Endothelial cell of umbilical vein (primary cell): Measurements from ENCODE around the gene ARL8B. TPM values are rescaled to one million over a fixed set of nuclear protein-coding genes. Genes with fewer than 3 reads are reported as not detected.
A peak's percentile ranks its signal among the peaks of the same experiment; 100 is the strongest.

Experiments
- BruUV-seq: library from RNA; stranded (reverse); fragments of 400-500 nt; replicated peaks from 2 replicates; lab custom pipeline; 2021; lab: Mats Ljungman, UMichigan
- CTCF ChIA-PET: fragments of 300-600, 350-600 bp; sonication (Branson Sonifier 250); formaldehyde crosslinking; loops from one replicate; lab custom pipeline; 2021; ENCODE audit warnings: antibody characterized with exemption, inconsistent platforms; lab: Charles Lee
- POLR2A ChIA-PET: fragments of 300-600, 350-600 bp; sonication (Branson Sonifier 250); formaldehyde crosslinking; loops from one replicate; lab custom pipeline; 2021; ENCODE audit warnings: antibody characterized with exemption, inconsistent platforms; lab: Charles Lee
- DNase-seq: peaks from one replicate; pipeline ENCODE4 v3.0.0-alpha.2; 2011; ENCODE audit warnings: low read depth, low spot score
- FAIRE-seq: peaks from 2 replicates; lab custom pipeline; 2011; peaks lifted over from hg19 to GRCh38; lab: Jason Lieb, UNC
- H2AFZ ChIP-seq: 2 replicates; pipeline ENCODE4 v1.6.0; 2012; ENCODE audit warnings: low read depth, low read length, control low read depth, inconsistent platforms
- H3K27ac ChIP-seq: 2 replicates; pipeline ENCODE4 v1.5.1; 2011; ENCODE audit warnings: low read depth, mild to moderate bottlenecking, control low read depth, low read length, moderate library complexity; ENCODE audit not compliant: insufficient read depth
- H3K27me3 ChIP-seq, 2 experiments: 2 replicates each; pipeline versions ENCODE4 v1.6.0 to v1.6.1; 2011; ENCODE audit warnings: low read length in 2 of 2, mixed read lengths in 1 of 2; ENCODE audit not compliant: control insufficient read depth in 2 of 2, insufficient read depth in 2 of 2
- H3K36me3 ChIP-seq, 2 experiments: 2 replicates in 1 of 2; 3 replicates in 1 of 2; pipeline ENCODE4 v1.5.1; 2011; ENCODE audit warnings: low read length in 2 of 2, mild to moderate bottlenecking in 1 of 2, moderate library complexity in 1 of 2; ENCODE audit not compliant: control insufficient read depth in 2 of 2, insufficient read depth in 2 of 2; ENCODE audit errors: extremely low read depth in 1 of 2
- H3K4me1 ChIP-seq: 3 replicates; pipeline ENCODE4 v1.5.1; 2011; ENCODE audit warnings: mild to moderate bottlenecking, low read length; ENCODE audit not compliant: control insufficient read depth, insufficient read depth; ENCODE audit errors: extremely low read depth
- H3K4me2 ChIP-seq: 2 replicates; pipeline ENCODE4 v1.6.1; 2011; ENCODE audit warnings: low read length, control low read depth, mixed read lengths; ENCODE audit not compliant: insufficient read depth
- H3K4me3 ChIP-seq, 3 experiments: fragments of 200-600 bp in 1 of 3; sonication (generic), shearing (Covaris generic) in 1 of 3; replicated peaks in 1 of 3; 2 replicates each; pipeline ENCODE4 v1.5.1; 2011 to 2016; ENCODE audit warnings: control low read depth in 3 of 3, low read length in 3 of 3, mild to moderate bottlenecking in 2 of 3, inconsistent platforms in 1 of 3, low read depth in 1 of 3, moderate library complexity in 1 of 3; ENCODE audit not compliant: insufficient read depth in 1 of 3
- H3K79me2 ChIP-seq: 2 replicates; pipeline ENCODE4 v1.6.0; 2012; ENCODE audit warnings: low read length, inconsistent platforms; ENCODE audit not compliant: control insufficient read depth, insufficient read depth
- H3K9ac ChIP-seq: replicated peaks from 2 replicates; pipeline ENCODE3; 2011; ENCODE audit warnings: low read length, control low read depth; ENCODE audit not compliant: insufficient read depth; ENCODE audit errors: extremely low read depth
- H3K9me1 ChIP-seq: replicated peaks from 3 replicates; pipeline ENCODE4 v1.6.0; 2011; ENCODE audit warnings: mild to moderate bottlenecking, low read length; ENCODE audit not compliant: control insufficient read depth, insufficient read depth; ENCODE audit errors: extremely low read depth
- H3K9me3 ChIP-seq: replicated peaks from 2 replicates; pipeline ENCODE4 v1.5.1; 2012; ENCODE audit warnings: low read length, inconsistent platforms; ENCODE audit not compliant: control insufficient read depth, insufficient read depth
- H4K20me1 ChIP-seq: replicated peaks from 2 replicates; pipeline ENCODE3; 2011; ENCODE audit warnings: mild to moderate bottlenecking, low read length; ENCODE audit not compliant: control insufficient read depth, insufficient read depth; ENCODE audit errors: extremely low read depth
- EZH2 ChIP-seq: IDR thresholded peaks from 2 replicates; pipeline ENCODE4 v1.6.1; 2012; ENCODE audit warnings: borderline replicate concordance, low read depth, mild to moderate bottlenecking, moderate library complexity, low read length, inconsistent platforms; ENCODE audit not compliant: severe bottlenecking
- GATA2 ChIP-seq: IDR thresholded peaks from 2 replicates; pipeline ENCODE4 v1.7.0; 2011; ENCODE audit warnings: low read depth, mild to moderate bottlenecking, moderate library complexity, mixed read lengths, low read length; ENCODE audit not compliant: insufficient read length, insufficient read depth
- JUN ChIP-seq: IDR thresholded peaks from 2 replicates; pipeline ENCODE4 v1.6.1; 2011; ENCODE audit warnings: borderline replicate concordance, low read depth; ENCODE audit not compliant: insufficient read length, insufficient read depth
- MYC ChIP-seq: IDR thresholded peaks from one replicate; pipeline ENCODE4 v1.6.1; 2011; ENCODE audit warnings: mild to moderate bottlenecking, low read depth, low read length
- POLR2AphosphoS5 ChIP-seq: IDR thresholded peaks from 2 replicates; pipeline ENCODE4 v1.6.1; 2012; ENCODE audit warnings: low read depth, mild to moderate bottlenecking, control low read depth, low read length, moderate library complexity; ENCODE audit not compliant: insufficient read depth
- dilution Hi-C: fragments of 300-500 bp; cut with MboI; formaldehyde crosslinking; loops from one replicate; pipeline ENCODE4 v1.15.0; 2019; ENCODE audit warnings: low sequenced_read_pairs; ENCODE audit not compliant: extremely low pct_ligation_motif_present
- intact Hi-C: fragments of 100-400 bp; cut with micrococcal nuclease; formaldehyde crosslinking; loops from one replicate; pipeline ENCODE4 v1.10.0; 2022
- polyA plus RNA-seq, 4 experiments: library from polyadenylated mRNA; depleted of rRNA in 3 of 4; stranded (reverse) in 3 of 4; unstranded in 1 of 4; fragments of >200 nt; gene quantifications; 2 replicates each; pipeline versions ENCODE4 v1.2.1 to v1.2.3, GENCODE V29; 2011 to 2012; ENCODE audit warnings: missing spikeins in 1 of 4
- total RNA-seq: library from RNA; stranded (reverse); gene quantifications from 2 replicates; pipeline ENCODE4 v1.2.3, GENCODE V29; 2021

The ARL8B gene
- total and polyA plus RNA-seq, 2 donors (not counting 3 experiments of a cell fraction or from before 2014, with no cell fraction given), result 32.1 to 58.2 TPM

DNA sequence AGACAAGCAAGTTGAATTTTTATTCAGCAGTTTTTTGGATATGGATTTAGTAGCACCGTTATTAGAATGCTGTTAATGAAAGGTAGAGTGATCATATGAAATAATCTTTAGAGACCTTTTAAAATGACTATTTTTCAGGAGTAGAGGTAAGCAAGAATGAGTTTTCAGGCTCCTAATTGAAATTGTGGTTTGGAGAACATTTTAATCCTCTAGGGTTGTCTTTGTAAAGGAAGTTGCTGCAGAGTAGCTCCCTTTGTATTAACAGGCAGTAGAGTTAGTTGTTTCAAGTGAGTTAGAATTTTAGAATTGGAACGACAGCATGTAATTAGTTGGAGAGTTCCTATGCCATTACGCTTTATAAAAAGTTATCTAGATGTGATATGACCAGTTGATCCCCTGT, 38.2 kb downstream of the ARL8B start:
- H3K27ac ChIP-seq, result no peak overlapping the region
- no peak for DNase-seq
- intact Hi-C loops, result no loop called here
- dilution Hi-C loops, result no loop called here
- BruUV-seq, result no TSS peak
- POLR2A ChIA-PET, result no interaction called here
- TF ChIP-seq POLR2AphosphoS5, result no peak
- TF ChIP-seq GATA2, result no peak
- TF ChIP-seq JUN, result no peak
- no peak for TF ChIP-seq EZH2
- no peak for TF ChIP-seq MYC
- H3K79me2 ChIP-seq, result peaks cover 90% of the 10 kb centered on the region
- H3K9ac ChIP-seq, result no peak overlapping the region
- H3K4me1 ChIP-seq, result peaks cover 8% of the 10 kb centered on the region
- no peak for FAIRE-seq
- H3K4me2 ChIP-seq, result no peak overlapping the region
- no peak overlapping the region for H3K4me3 ChIP-seq
- no peak overlapping the region for H2AFZ ChIP-seq
- no peaks in the 10 kb centered on the region for H3K9me1 ChIP-seq
- no peaks in the 10 kb centered on the region for H3K36me3 ChIP-seq
- H4K20me1 ChIP-seq, result peaks cover 12% of the 10 kb centered on the region
- H3K9me3 ChIP-seq, result no peaks in the 10 kb centered on the region
- CTCF ChIA-PET, result interaction anchor here (0.6 to 1.6 kb wide), 3 partner anchors 12 to 23 kb away, joined by 3 to 4 read pairs (median 3); no protein-coding TSS in a partner anchor
- H3K27me3 ChIP-seq, result no peaks in the 10 kb centered on the region

DNA sequence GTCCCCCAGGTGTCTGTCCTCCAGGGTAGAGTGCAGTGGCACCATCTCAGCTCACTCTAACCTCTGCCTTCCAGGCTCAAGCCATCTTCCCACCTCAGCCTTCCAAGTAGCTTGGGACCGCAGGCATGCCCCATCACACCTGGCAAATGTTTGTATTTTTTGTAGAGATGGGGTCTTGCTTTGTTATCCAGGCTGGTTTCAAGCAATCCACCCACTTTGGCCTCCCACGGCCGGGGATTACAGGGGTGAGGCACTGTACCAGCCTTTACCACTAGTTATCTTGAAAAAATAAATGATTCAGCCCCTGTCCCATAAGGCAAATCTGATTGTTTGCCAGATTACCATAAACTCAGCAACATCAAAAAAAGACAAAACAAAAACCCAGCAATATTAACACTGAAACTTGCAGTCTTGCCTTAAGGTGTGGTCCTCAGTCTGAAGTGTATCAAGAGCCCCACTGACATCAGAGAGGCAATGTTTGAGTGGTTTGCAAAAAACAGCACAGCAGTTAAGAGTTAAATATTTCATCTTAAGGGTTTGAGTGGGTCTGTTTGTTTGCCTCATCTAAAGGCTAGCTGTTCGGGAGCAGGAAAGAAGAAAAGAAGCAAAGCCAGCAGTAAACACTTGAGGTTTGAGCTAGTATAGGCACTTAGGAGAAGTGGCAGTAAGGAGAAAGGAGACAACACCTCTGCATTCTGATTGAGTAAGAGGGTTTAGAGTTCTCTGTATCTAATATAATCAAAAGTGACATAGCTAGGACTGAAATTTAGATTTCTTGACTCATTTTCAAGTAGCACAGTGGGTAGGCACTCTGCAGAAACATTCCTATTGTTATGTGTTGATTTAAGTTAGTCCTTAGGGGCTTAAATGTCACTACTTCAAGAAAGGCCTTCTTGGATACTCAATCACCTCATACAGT, 39.1 kb downstream of the ARL8B start:
- Histone ChIP-seq H3K4me1 (peaks cover 9% of the 10 kb centered on the region), H3K4me3 (no peak overlapping the region), H3K9me3 (no peaks in the 10 kb centered on the region), H2AFZ (no peak overlapping the region), H3K27me3 (no peaks in the 10 kb centered on the region), H3K9ac (no peak overlapping the region), H3K79me2 (peaks cover 89% of the 10 kb centered on the region), H3K4me2 (no peak overlapping the region), H3K36me3 (no peaks in the 10 kb centered on the region), H3K27ac (no peak overlapping the region), H4K20me1 (peaks cover 12% of the 10 kb centered on the region), H3K9me1 (no peaks in the 10 kb centered on the region)
- DNase-seq, result no peak
- ChIA-PET POLR2A (no interaction called here), CTCF (interaction anchor here (1.4 to 1.6 kb wide), 3 partner anchors 13 to 40 kb away, joined by 3 to 4 read pairs (median 4); no protein-coding TSS in a partner anchor)
- BruUV-seq, result no TSS peak
- TF ChIP-seq GATA2 (peak; percentile 58), EZH2 (no peak)
- FAIRE-seq, result peak; percentile 56
- intact Hi-C loops (no loop called here), dilution Hi-C loops (no loop called here)
